Thoracic aorta (tissue), 2 donors: ENCODE data around the gene BIRC7. TPM values are rescaled to one million over a fixed set of nuclear protein-coding genes. Genes with fewer than 3 reads are reported as not detected.

Experiments
- ATAC-seq: fragments of 150-250 bp; one replicate; pipeline ENCODE4 v1.8.0; 2017; ENCODE audit warnings: low read depth; ENCODE audit not compliant: insufficient number of reproducible peaks, low FRiP score
- DNase-seq: peaks from one replicate; pipeline ENCODE4 v3.0.0-alpha.2; 2020; ENCODE audit warnings: low spot score
- H3K27ac ChIP-seq, 2 donors: fragments of 200-600 bp; sonication (generic); 1 replicate in 1 of 2; 2 replicates in 1 of 2; pipeline ENCODE4 v1.5.1; 2016; ENCODE audit warnings: mild to moderate bottlenecking in 2 of 2, moderate library complexity in 2 of 2
- H3K27me3 ChIP-seq: fragments of 200-600 bp; sonication (generic); replicated peaks from 2 replicates; pipeline ENCODE4 v1.6.0; 2016; ENCODE audit warnings: mild to moderate bottlenecking; ENCODE audit not compliant: insufficient read depth
- H3K36me3 ChIP-seq: fragments of 200-600 bp; sonication (generic); one replicate; pipeline ENCODE4 v1.5.1; 2016
- H3K4me1 ChIP-seq, 2 donors: fragments of 200-600 bp; sonication (generic); 1 replicate in 1 of 2; 2 replicates in 1 of 2; pipeline versions ENCODE4 v1.5.1 to v1.6.0; 2016; ENCODE audit warnings: low read depth in 2 of 2, mild to moderate bottlenecking in 1 of 2; ENCODE audit not compliant: control insufficient read depth in 1 of 2
- H3K4me3 ChIP-seq: fragments of 200-600 bp; sonication (generic); 2 replicates; pipeline ENCODE4 v1.5.1; 2016; ENCODE audit warnings: mild to moderate bottlenecking
- H3K9me3 ChIP-seq: fragments of 200-600 bp; sonication (generic); 2 replicates; pipeline ENCODE4 v1.5.1; 2016
- CTCF ChIP-seq: fragments of 200-600 bp; sonication (generic); IDR thresholded peaks from one replicate; pipeline ENCODE4 v1.5.1; 2019; ENCODE audit warnings: antibody characterized with exemption
- total RNA-seq, 2 donors: library from RNA; depleted of rRNA; stranded (reverse); fragments of >200 nt; gene quantifications; one replicate each; pipeline versions ENCODE4 v1.1.0 to v1.2.3, GENCODE V29; 2016

BIRC7 gene
- total RNA-seq, 2 donors from 2014 or later = not detected

GRCh38 chr20:63215101-63216040 is 20.3 kb upstream of the BIRC7 start:
- Histone ChIP-seq H3K4me1 (peaks cover 14 to 47% of the 10 kb centered on the region in 2 donors), H3K36me3 (peaks cover 21% of the 10 kb centered on the region), H3K9me3 (no peaks in the 10 kb centered on the region), H3K27me3 (no peaks in the 10 kb centered on the region), H3K27ac (peak overlapping the region; percentile 54 to 57), H3K4me3 (peak overlapping the region; percentile 79)
- ATAC-seq (no peak), DNase-seq (no peak)
- TF ChIP-seq CTCF = no peak

GRCh38 chr20:63216041-63216848 is 19.5 kb upstream of the BIRC7 start, which contains the start of gene YTHDF1:
Gene YTHDF1, minus strand, starts transcription at chr20:63216131. Its CDS starts 239 bp downstream, at chr20:63215892.
- peak within 1 kb of the TSS; percentile 54 to 57 for H3K27ac ChIP-seq
- DNase-seq (peak; percentile 75), ATAC-seq (peak; percentile 94)
- peaks cover 17% of the 10 kb centered on the region for H3K36me3 ChIP-seq
- peak within 1 kb of the TSS; percentile 79 for H3K4me3 ChIP-seq
- H3K9me3 ChIP-seq = no peaks in the 10 kb centered on the region
- no peak for TF ChIP-seq CTCF
- peaks cover 14 to 38% of the 10 kb centered on the region in 2 donors for H3K4me1 ChIP-seq
- no peaks in the 10 kb centered on the region for H3K27me3 ChIP-seq

GRCh38 chr20:63216849-63217471 is 18.7 kb upstream of the BIRC7 start:
- Histone ChIP-seq H3K27ac (peak overlapping the region in 1 of 2 donors; percentile 47), H3K9me3 (no peaks in the 10 kb centered on the region), H3K4me3 (peak overlapping the region; percentile 79), H3K27me3 (no peaks in the 10 kb centered on the region), H3K36me3 (peaks cover 17% of the 10 kb centered on the region), H3K4me1 (peaks cover 14 to 32% of the 10 kb centered on the region in 2 donors)
- TF ChIP-seq CTCF = no peak
- ATAC-seq = no peak
- no peak for DNase-seq

GRCh38 chr20:63217706-63218105 is 18.0 kb upstream of the BIRC7 start:
- no peaks in the 10 kb centered on the region for H3K27me3 ChIP-seq
- no peak overlapping the region for H3K27ac ChIP-seq
- peaks cover 14 to 27% of the 10 kb centered on the region in 2 donors for H3K4me1 ChIP-seq
- H3K9me3 ChIP-seq = no peaks in the 10 kb centered on the region
- DNase-seq (no peak), ATAC-seq (no peak)
- H3K36me3 ChIP-seq = peaks cover 9% of the 10 kb centered on the region
- H3K4me3 ChIP-seq = no peak overlapping the region
- TF ChIP-seq CTCF = no peak
